Esophagus muscularis mucosa (tissue), 4 donors: ENCODE results near the gene SLC35F6.

ENCODE experiments used
- EP300 ChIP-seq: sonication (generic); formaldehyde crosslinking; IDR thresholded peaks from one replicate; pipeline ENCODE4 v1.6.1; 2017; ENCODE audit warnings: antibody characterized with exemption
- POLR2A ChIP-seq: fragments of 450-650 bp; IDR thresholded peaks from one replicate; pipeline ENCODE4 v1.6.1; 2017; ENCODE audit warnings: antibody characterized with exemption, moderate library complexity, mild to moderate bottlenecking, low read depth
- POLR2AphosphoS5 ChIP-seq, 2 donors: sonication (generic); formaldehyde crosslinking; IDR thresholded peaks; one replicate each; pipeline ENCODE4 v1.6.1; 2017; ENCODE audit warnings: antibody characterized with exemption in 2 of 2
- TF ChIP-seq, protein P1 (sequence below), 3 experiments: fragments of 200-600 bp in 2 of 3; fragments of 450-650 bp in 1 of 3; sonication (generic) in 2 of 3; IDR thresholded peaks; one replicate each; pipeline ENCODE4 v1.5.1; 2017 to 2019; ENCODE audit warnings: antibody characterized with exemption in 3 of 3, mild to moderate bottlenecking in 2 of 3, moderate library complexity in 1 of 3

DNA sequence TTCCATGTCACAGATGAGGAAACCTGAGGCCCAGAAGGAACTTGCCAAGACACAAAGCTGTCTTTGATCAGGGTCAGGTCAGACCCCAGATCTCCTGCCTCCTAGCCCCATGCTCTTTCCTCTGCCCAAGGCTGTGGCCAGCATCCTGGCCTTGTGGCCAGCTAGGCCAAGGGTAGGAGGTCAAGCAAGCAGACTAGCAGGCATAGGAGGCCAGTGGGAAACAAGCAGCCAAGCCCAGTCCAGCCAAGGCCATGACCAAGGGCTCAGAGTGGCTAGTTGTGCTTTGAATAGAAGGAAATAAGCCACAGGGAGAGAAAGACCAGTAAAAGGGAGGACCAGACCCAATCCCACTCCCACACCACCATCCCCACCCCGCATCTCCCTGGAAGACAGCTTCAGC lies 41.2 kb upstream of the SLC35F6 start:
- TF ChIP-seq, protein P1, sequence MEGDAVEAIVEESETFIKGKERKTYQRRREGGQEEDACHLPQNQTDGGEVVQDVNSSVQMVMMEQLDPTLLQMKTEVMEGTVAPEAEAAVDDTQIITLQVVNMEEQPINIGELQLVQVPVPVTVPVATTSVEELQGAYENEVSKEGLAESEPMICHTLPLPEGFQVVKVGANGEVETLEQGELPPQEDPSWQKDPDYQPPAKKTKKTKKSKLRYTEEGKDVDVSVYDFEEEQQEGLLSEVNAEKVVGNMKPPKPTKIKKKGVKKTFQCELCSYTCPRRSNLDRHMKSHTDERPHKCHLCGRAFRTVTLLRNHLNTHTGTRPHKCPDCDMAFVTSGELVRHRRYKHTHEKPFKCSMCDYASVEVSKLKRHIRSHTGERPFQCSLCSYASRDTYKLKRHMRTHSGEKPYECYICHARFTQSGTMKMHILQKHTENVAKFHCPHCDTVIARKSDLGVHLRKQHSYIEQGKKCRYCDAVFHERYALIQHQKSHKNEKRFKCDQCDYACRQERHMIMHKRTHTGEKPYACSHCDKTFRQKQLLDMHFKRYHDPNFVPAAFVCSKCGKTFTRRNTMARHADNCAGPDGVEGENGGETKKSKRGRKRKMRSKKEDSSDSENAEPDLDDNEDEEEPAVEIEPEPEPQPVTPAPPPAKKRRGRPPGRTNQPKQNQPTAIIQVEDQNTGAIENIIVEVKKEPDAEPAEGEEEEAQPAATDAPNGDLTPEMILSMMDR (IDR thresholded peaks at IDR 0.05): no peak
- TF ChIP-seq EP300 (no peak), POLR2A (no peak), POLR2AphosphoS5 (IDR thresholded peaks at IDR 0.05) (no peak)
